Astrocyte (in vitro differentiated cells and primary cell): ENCODE measurements around the gene GPR156. TPM values are rescaled to one million over a fixed set of nuclear protein-coding genes. Genes with fewer than 3 reads are reported as not detected.
"Not testable (repeated sequence)": the region's sequence is repeated elsewhere in the genome, so short reads cannot be mapped to it uniquely, and the experiment has no call there.

ENCODE experiments used
- DNase-seq: peaks from one replicate; pipeline ENCODE4 v3.0.0-alpha.2; 2010; ENCODE audit warnings: low read depth
- FAIRE-seq: peaks from 2 replicates; lab custom pipeline; 2011; peaks lifted over from hg19 to GRCh38; lab: Jason Lieb, UNC
- H2AFZ ChIP-seq: 2 replicates; pipeline ENCODE4 v1.6.0; 2012; ENCODE audit warnings: low read depth, low read length, inconsistent platforms
- H3K27ac ChIP-seq: 2 replicates; pipeline ENCODE4 v1.5.1; 2011; ENCODE audit warnings: low read depth, low read length, inconsistent platforms
- H3K27me3 ChIP-seq: 2 replicates; pipeline ENCODE4 v1.6.0; 2011; ENCODE audit warnings: low read length, inconsistent platforms; ENCODE audit not compliant: insufficient read depth
- H3K36me3 ChIP-seq: 2 replicates; pipeline ENCODE4 v1.5.1; 2011; ENCODE audit warnings: low read length, inconsistent platforms; ENCODE audit not compliant: insufficient read depth
- H3K4me1 ChIP-seq: 2 replicates; pipeline ENCODE4 v1.5.1; 2011; ENCODE audit warnings: low read length, inconsistent platforms; ENCODE audit not compliant: insufficient read depth
- H3K4me2 ChIP-seq: 2 replicates; pipeline ENCODE4 v1.6.0; 2012; ENCODE audit warnings: low read length, inconsistent platforms
- H3K4me3 ChIP-seq: 2 replicates; pipeline ENCODE4 v1.5.1; 2011; ENCODE audit warnings: low read depth, mild to moderate bottlenecking, low read length, inconsistent platforms; ENCODE audit not compliant: insufficient read depth
- H3K79me2 ChIP-seq: 2 replicates; pipeline ENCODE4 v1.6.0; 2012; ENCODE audit warnings: mild to moderate bottlenecking, low read length, inconsistent platforms; ENCODE audit not compliant: insufficient read depth
- H3K9ac ChIP-seq: 2 replicates; pipeline ENCODE4 v1.6.0; 2012; ENCODE audit warnings: mild to moderate bottlenecking, low read length, inconsistent platforms
- H3K9me3 ChIP-seq: 2 replicates; pipeline ENCODE4 v1.5.1; 2012; ENCODE audit warnings: low read depth, mild to moderate bottlenecking, low read length, inconsistent platforms; ENCODE audit not compliant: insufficient read depth
- H4K20me1 ChIP-seq: 2 replicates; pipeline ENCODE4 v1.6.0; 2012; ENCODE audit warnings: low read length, inconsistent platforms; ENCODE audit not compliant: insufficient read depth
- H3K27ac Mint-ChIP-seq: one replicate; pipeline ENCODE4 v1.8.0; 2021; ENCODE audit warnings: mild to moderate bottlenecking, mixed read lengths; ENCODE audit not compliant: unreplicated experiment
- H3K27me3 Mint-ChIP-seq: one replicate; pipeline ENCODE4 v1.8.0; 2021; ENCODE audit warnings: low read depth, mixed read lengths; ENCODE audit not compliant: unreplicated experiment
- H3K36me3 Mint-ChIP-seq: one replicate; pipeline ENCODE4 v1.8.0; 2021; ENCODE audit warnings: low read depth, mixed read lengths; ENCODE audit not compliant: unreplicated experiment
- H3K4me1 Mint-ChIP-seq: one replicate; pipeline ENCODE4 v1.8.0; 2021; ENCODE audit warnings: low read depth, mixed read lengths; ENCODE audit not compliant: unreplicated experiment
- H3K4me3 Mint-ChIP-seq: one replicate; pipeline ENCODE4 v1.8.0; 2021; ENCODE audit warnings: mild to moderate bottlenecking, moderate library complexity, mixed read lengths; ENCODE audit not compliant: unreplicated experiment
- H3K9me3 Mint-ChIP-seq: one replicate; pipeline ENCODE4 v1.8.0; 2021; ENCODE audit warnings: mild to moderate bottlenecking, mixed read lengths; ENCODE audit not compliant: unreplicated experiment
- CTCF ChIP-seq: IDR thresholded peaks from 2 replicates; pipeline ENCODE4 v1.5.1; 2011; ENCODE audit warnings: low read depth, mild to moderate bottlenecking, inconsistent platforms, low read length, moderate library complexity; ENCODE audit not compliant: insufficient read depth
- EZH2 ChIP-seq: IDR thresholded peaks from 2 replicates; pipeline ENCODE4 v1.6.1; 2012; ENCODE audit warnings: mild to moderate bottlenecking, low read length, inconsistent platforms; ENCODE audit not compliant: insufficient read depth
- total RNA-seq: library from RNA; stranded (reverse); gene quantifications from 2 replicates; pipeline ENCODE4 v1.2.1, GENCODE V29; 2021

Gene GPR156
- total RNA-seq, 1 donor from 2014 or later: 0.39 TPM

GRCh38 chr3:120224237-120224636 lies 60.8 kb downstream of the GPR156 start:
- Histone ChIP-seq H3K9ac (no peak overlapping the region), H2AFZ (no peak overlapping the region), H3K9me3 (no peaks in the 10 kb centered on the region), H3K79me2 (no peaks in the 10 kb centered on the region), H3K4me2 (no peak overlapping the region), H3K36me3 (no peaks in the 10 kb centered on the region), H4K20me1 (no peaks in the 10 kb centered on the region), H3K27me3 (no peaks in the 10 kb centered on the region), H3K4me1 (no peaks in the 10 kb centered on the region), H3K4me3 (no peak overlapping the region), H3K27ac (no peak overlapping the region)
- FAIRE-seq: no peak
- no peak for DNase-seq
- H3K4me3 Mint-ChIP-seq: no peak overlapping the region
- peaks cover 3% of the 10 kb centered on the region for H3K4me1 Mint-ChIP-seq
- H3K36me3 Mint-ChIP-seq: peaks cover 2% of the 10 kb centered on the region
- no peaks in the 10 kb centered on the region for H3K27me3 Mint-ChIP-seq
- no peak overlapping the region for H3K27ac Mint-ChIP-seq
- no peaks in the 10 kb centered on the region for H3K9me3 Mint-ChIP-seq
- TF ChIP-seq CTCF (no peak), EZH2 (no peak)

- Histone ChIP-seq H3K4me3 (no peak overlapping the region), H3K27me3 (no peaks in the 10 kb centered on the region), H3K4me1 (no peaks in the 10 kb centered on the region), H3K4me2 (no peak overlapping the region), H3K9ac (no peak overlapping the region), H3K9me3 (no peaks in the 10 kb centered on the region), H3K27ac (no peak overlapping the region), H2AFZ (no peak overlapping the region), H3K79me2 (no peaks in the 10 kb centered on the region), H3K36me3 (no peaks in the 10 kb centered on the region), H4K20me1 (no peaks in the 10 kb centered on the region)
- TF ChIP-seq EZH2 (no peak), CTCF (no peak)
- Mint-ChIP-seq H3K4me1 (peaks cover 4% of the 10 kb centered on the region), H3K9me3 (no peaks in the 10 kb centered on the region), H3K27ac (no peak overlapping the region), H3K36me3 (peaks cover 2% of the 10 kb centered on the region), H3K4me3 (no peak overlapping the region), H3K27me3 (no peaks in the 10 kb centered on the region)
- no peak for FAIRE-seq
- DNase-seq: no peak
These were observed 66.0 kb downstream of the GPR156 start for GRCh38 chr3:120218981-120219380.

DNA sequence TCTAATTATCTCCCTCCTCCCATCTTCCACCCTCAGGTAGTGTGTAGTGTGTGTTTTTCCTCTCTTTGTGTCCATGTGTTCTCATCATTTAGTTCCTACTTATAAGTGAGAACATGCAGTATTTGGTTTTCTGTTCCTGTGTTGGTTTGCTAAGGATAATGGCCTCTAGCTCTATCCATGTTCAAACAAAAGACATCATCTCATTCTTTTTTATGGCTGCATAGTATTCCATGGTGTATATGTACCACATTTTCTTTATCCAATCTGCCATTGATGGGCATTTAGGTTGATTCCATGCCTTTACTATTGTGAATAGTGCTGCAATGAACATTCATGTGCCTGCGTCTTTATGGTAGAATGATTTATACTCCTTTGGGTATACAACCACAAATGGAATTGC lies 68.4 kb downstream of the GPR156 start:
- H2AFZ ChIP-seq, H3K27me3 Mint-ChIP-seq, H3K27ac ChIP-seq, H3K9me3 ChIP-seq, H3K4me2 ChIP-seq, H4K20me1 ChIP-seq, H3K36me3 Mint-ChIP-seq, H3K9me3 Mint-ChIP-seq, H3K4me1 Mint-ChIP-seq, H3K4me3 Mint-ChIP-seq, H3K4me1 ChIP-seq, H3K4me3 ChIP-seq, DNase-seq, H3K27ac Mint-ChIP-seq, H3K9ac ChIP-seq, H3K79me2 ChIP-seq, FAIRE-seq, H3K36me3 ChIP-seq, H3K27me3 ChIP-seq: not testable (repeated sequence)
